GM21526 (cell line): Measurements from ENCODE around the gene SMPD4.
"Not testable (repeated sequence)": the region's sequence is repeated elsewhere in the genome, so short reads cannot be mapped to it uniquely, and the experiment has no call there.

Source experiments
- ATAC-seq: cut with Tn5 transposase; IDR thresholded peaks from one replicate; pipeline ENCODE4 v1.9.1; 2021; ENCODE audit warnings: moderate library complexity; ENCODE audit not compliant: unreplicated experiment, low FRiP score

Gene SMPD4

GRCh38 chr2:130160131-130160530 is 21.3 kb downstream of the SMPD4 start:
- no peak for ATAC-seq

DNA sequence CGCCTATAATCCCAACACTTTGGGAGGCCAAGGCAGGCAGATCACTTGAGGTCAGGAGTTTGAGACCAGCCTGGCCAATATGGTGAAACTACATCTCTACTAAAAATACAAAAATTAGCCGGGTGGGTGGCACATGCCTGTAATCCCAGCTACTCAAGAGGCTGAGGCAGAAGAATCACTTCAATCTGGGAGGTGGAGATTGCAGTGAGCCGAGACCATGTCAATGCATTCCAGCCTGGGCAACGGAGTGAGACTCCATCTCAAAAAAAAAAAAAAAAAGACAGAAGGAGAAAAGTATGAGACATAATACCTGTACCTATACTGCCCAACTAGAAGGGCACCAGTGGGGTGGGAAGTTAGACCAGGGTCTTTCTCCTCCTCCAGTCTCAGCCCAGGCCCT is 22.0 kb downstream of the SMPD4 start:
- ATAC-seq: not testable (repeated sequence)

DNA sequence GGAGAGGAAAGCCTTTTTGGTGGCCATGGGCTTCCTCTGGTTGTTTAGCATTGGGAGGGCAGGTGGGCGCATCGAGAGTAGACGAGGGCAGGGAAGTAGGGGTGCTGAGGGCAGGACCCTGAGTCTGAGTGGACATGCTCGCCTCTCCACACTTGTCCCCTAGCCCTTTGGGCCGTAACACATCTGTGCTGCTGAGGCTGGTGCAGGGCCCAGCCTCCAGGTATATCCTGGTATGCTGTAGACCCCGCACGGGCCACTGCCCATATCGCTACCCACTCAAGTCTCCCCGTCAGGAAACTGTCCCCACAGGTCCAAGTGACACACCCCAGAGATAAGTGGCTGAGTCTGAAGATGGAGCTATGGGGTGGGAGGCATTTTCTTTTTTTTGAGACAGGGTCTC is 22.8 kb downstream of the SMPD4 start:
- no peak for ATAC-seq

- ATAC-seq: peak; percentile 57
These were observed 23.4 kb downstream of the SMPD4 start for GRCh38 chr2:130157825-130158514.

DNA sequence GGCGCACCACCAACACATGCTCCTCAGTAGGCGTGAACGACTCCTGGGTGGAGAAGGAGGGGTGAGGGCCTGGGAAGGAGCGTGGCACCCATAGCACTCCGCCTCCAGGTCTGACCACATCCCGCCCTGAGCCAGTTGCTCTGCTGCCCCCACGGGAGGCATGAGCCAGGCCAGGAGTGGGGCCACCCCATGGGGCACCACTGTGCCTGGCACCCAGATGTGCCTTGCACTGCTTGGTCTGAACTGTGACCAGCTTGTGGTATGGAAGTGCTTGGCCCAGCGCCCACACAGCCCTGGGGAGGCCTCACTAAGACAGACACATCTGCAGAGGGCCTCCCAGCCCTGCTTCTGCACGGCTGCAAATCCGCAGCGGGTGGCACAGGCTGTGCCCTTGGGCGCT is 24.0 kb downstream of the SMPD4 start:
- ATAC-seq: peak; percentile 28

GRCh38 chr2:130156624-130157004 is 24.8 kb downstream of the SMPD4 start:
- no peak for ATAC-seq

GRCh38 chr2:130155956-130156623 is 25.3 kb downstream of the SMPD4 start:
- ATAC-seq: not testable (repeated sequence)

DNA sequence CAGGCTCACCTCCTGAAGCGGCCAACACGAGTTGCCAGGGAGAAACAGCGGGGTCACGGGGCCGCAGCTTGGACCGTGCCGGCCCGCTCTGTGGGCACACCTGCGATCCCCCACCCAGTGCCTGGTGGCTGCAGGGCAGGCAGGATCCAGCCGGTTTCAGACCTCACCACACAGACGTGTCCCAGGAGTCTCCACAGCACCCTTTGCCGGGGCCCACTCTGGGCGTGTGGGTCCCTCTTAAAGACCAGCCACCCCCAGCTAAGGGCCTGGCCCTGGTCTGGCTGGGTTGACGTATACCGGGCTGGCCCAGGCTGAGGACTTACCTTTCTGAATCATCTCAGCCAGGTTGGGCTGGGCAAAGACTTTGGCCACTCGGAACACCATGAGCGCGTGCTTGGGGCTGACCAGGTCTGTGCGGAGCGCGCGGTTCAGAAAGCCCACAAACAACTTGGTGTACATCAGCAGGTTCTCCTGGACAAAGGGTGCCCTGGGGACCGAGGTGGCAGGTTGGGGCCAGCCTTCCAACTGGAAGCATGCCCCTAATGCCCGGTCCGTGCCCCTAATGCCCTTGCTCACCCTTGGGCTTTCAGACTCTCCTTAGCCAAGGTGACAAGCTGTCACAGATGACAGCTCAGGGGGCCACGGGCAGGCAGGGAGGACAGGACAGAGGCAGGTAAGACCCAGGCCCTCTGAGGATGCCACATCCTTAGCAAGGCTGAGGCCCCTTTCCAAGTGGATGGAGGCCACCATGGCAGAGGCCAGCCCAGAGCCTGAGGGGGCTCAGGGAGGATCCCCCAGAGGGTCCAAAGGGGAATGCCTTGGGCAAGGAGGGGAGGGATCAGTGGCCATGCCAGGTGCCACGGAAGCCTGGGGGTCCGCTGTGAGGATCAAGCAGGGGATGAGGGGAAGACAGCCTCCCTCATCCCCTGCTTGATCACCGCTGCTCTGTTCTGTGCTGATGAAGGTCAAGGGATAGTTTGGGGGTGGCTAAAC is 26.3 kb downstream of the SMPD4 start:
- ATAC-seq: no peak

DNA sequence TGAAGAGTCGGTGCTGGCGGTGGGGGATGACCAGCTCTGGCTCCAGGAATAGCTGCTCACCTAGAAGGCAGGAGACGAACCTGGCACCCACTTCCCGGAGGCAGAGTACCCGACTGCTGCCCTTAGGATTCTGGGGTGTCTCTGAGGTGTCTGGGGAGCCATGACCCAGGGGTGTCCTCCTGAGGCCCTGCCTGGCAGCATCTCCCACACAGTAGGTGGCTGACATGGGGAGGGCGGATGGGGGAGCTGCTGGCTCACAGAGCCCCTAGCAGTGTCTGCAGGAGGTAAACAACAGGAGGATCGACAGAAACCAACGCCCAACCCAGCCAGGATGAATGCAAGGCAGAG is 27.0 kb downstream of the SMPD4 start:
- not testable (repeated sequence) for ATAC-seq

- ATAC-seq: not testable (repeated sequence)
These were observed 27.5 kb downstream of the SMPD4 start for GRCh38 chr2:130153721-130154422.

DNA sequence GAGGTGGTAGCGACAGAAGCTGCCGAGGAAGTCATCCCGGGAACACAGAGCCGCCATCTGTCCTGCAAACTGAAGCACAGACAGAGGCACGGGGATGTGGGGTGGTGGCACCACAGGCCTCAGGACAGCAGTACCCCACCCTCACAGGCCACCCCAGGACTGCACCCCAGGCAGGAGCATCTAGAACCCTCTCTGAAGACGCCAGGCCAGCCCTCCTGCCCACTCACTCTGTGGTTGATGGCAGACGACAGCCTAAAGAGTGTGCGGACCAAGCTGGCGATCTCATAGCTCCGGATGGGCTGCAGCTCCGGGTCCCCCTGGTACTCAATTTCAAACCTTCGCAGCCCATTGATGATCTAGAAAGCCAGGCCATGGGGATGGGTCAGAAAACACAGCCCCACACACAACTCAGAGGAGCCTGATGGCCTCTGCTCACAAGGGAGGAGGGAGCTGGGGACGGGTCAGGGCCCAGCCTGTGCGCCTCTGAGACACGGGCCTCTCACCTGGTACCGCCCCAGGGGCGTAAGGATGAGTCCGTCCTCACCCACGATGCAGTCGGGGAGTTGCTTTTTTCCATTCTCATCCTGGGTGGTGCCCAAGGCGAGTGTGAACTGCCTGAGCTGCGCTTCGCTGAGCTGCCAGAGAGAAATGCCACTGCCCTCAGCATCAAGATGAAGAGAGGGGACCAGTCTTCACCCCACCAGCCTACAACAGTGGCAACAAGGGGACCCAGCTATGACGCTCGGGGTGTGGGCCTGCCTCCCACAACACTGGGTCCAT is 28.4 kb downstream of the SMPD4 start:
- ATAC-seq: no peak

DNA sequence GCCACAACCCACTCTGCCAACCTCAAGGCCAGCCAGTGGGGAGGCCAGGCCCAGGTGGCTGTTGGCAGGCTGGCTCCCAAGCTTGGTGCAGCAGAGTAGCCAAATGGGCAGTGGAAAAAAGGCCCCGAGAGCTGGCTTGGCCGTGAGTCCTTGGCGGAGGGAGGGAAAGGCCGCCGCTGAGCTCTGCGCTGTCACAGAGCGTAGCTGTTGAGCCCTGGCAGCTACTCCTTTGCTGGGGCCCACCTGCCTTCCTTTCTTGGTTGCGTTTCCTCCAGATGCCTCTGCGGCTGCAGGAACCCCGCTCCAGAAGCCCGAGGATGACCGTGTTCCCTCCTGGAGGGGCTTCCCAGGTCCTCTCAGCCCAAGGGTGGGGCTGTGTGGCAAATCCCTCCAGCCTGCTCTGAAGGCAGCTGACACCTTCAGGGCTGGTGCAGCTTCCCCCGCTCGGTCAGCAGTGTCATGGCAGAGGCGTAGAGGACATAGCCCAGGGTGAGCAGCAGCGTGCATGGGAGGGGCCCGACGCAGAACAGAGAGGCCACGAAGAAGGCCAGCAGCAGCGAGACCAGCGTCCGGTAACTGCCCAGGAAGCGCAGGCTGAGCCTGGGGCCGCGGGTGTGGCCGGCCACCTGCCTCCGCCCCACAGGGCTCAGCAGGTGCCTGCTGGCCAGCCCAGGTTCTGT is 29.1 kb downstream of the SMPD4 start:
- ATAC-seq: not testable (repeated sequence)

GRCh38 chr2:130151145-130151512 is 30.3 kb downstream of the SMPD4 start:
- ATAC-seq: not testable (repeated sequence)

DNA sequence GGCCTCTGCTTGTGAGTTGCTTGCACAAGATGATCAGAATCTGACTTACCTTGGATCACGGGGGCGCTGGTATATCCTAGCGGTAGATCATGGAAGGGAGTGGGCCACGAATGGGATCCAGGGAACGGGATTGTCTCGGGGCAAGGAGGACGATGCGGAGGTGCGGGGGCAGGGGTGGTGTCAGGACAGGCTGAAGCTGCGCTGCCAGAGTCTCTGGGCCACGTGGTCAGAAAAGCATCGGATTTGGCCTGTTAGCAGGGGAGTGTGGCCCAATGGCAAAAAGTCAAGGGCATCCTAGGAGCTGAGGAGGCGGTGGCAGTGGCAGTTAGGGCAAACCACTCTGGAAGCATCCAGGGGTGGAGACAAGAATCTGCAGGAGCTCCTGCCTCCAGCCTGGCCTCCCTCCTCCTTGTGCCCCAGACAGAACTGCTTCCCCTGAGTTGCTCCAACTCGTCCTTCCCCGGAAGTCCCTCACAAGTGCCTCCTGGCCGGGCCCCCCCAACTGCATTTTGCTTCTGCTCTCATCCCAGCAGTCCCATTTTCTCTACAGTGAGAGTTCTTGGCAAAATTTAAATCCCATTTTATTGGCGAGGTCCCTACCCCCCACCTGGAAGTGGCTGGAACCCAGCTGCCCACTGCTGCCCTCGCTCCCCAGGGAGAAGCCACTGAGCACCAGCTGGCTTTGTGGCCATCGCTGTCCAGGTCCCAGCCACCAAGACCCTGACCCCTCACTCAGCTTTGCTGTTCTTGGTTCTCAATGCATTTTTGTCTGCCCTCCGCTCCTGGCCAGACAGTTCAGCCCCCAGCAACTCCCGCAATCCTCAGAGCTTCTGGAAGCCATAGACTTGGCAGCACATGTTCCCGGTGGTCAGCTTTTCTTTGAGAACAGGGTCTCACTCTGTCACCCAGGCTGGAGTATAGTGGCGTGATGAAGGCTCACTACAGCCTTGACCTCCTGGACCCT is 30.9 kb downstream of the SMPD4 start:
- no peak for ATAC-seq

DNA sequence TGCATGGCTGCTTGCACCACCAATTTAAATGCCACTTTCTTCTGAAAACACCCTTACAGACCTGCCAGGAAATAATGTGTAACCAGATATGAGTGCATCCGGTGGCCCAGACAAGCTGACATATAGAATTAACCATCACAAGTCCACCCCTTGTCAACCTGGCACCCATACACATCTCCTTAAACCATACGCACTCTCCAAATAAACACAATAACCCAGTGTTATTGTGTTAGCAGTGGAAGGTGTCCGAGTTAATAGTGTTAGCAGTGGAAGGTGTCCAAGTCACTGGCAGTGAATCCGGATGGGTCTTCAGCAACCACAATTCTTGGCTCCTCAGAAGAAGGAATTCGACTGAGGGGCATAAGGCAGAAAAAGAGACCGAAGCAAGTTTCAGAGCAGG is 32.9 kb downstream of the SMPD4 start:
- not testable (repeated sequence) for ATAC-seq

DNA sequence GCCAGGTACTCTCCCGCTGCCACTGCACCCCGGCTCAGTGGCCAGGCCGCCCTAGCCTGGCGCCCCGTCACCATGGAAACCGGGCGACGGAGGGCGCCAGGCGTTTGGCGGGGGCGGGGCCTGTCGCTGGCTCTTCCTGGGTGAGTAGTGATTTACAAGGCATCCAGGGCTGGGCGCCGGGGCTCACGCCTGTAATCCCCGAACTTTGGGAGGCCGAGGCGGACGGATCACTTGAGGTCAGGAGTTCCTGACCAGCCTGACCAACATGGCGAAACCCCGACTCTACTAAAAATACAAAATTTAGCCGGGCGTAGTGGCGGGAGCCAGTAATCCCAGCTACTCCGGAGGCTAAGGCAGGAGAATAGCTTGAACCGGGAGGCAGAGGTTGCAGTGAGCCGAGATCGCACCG is 36.4 kb downstream of the SMPD4 start, which contains the start of gene CCDC74B:
TSS of gene CCDC74B (minus strand) at position 107 of the 409 bp plus-strand sequence. CDS start 116 bp downstream, outside the sequence.
- peak; percentile 87 for ATAC-seq

- not testable (repeated sequence) for ATAC-seq
These were observed 37.9 kb downstream of the SMPD4 start for GRCh38 chr2:130143266-130144039.
